Coronary artery (tissue), 2 donors: ENCODE results near the gene PROSER3.
A peak's percentile ranks its signal among the peaks of the same experiment; 100 is the strongest.

Experiments
- DNase-seq: peaks from one replicate; pipeline ENCODE4 v3.0.0-alpha.2; 2017; ENCODE audit warnings: low spot score
- H3K27ac ChIP-seq, 2 donors: fragments of 200-600 bp; sonication (generic); one replicate each; pipeline ENCODE4 v1.5.1; 2016 to 2019
- H3K4me3 ChIP-seq: fragments of 200-600 bp; sonication (generic); 2 replicates; pipeline ENCODE4 v1.5.1; 2016; ENCODE audit warnings: mild to moderate bottlenecking, moderate library complexity
- TF ChIP-seq, protein P1 (sequence below): fragments of 200-600 bp; sonication (generic); IDR thresholded peaks from one replicate; pipeline ENCODE4 v1.5.1; 2019; ENCODE audit warnings: antibody characterized with exemption

The PROSER3 gene

DNA sequence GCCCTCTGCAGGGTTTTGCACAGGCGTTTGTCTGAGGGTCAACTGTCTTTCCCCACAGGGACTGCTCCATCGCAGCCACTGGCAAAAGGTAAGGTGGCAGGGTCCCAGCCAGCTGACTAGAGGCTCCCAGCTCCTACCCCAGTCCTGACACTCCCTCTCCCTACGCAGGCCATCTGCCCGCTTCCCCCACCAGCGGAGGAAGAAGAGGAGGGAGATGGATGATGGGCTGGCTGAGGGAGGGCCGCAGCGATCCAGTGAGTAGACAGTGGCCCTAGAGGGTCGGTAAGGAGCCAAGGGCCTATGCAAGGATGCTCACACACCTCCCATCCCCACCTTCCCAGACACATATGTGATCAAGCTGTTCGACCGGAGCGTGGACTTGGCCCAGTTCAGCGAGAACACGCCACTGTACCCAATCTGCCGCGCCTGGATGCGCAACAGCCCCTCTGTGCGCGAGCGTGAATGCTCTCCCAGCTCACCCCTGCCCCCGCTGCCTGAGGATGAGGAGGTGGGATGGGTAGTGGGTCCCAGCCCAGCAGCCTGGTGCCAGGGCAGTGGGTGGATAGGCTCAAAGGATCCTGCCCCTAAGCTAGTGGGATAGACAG lies 5.1 kb upstream of the PROSER3 start:
- TF ChIP-seq, protein P1, sequence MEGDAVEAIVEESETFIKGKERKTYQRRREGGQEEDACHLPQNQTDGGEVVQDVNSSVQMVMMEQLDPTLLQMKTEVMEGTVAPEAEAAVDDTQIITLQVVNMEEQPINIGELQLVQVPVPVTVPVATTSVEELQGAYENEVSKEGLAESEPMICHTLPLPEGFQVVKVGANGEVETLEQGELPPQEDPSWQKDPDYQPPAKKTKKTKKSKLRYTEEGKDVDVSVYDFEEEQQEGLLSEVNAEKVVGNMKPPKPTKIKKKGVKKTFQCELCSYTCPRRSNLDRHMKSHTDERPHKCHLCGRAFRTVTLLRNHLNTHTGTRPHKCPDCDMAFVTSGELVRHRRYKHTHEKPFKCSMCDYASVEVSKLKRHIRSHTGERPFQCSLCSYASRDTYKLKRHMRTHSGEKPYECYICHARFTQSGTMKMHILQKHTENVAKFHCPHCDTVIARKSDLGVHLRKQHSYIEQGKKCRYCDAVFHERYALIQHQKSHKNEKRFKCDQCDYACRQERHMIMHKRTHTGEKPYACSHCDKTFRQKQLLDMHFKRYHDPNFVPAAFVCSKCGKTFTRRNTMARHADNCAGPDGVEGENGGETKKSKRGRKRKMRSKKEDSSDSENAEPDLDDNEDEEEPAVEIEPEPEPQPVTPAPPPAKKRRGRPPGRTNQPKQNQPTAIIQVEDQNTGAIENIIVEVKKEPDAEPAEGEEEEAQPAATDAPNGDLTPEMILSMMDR, result no peak
- DNase-seq, result no peak
- no peak overlapping the region for H3K4me3 ChIP-seq
- H3K27ac ChIP-seq, result peak overlapping the region in 1 of 2 donors; percentile 100

DNA sequence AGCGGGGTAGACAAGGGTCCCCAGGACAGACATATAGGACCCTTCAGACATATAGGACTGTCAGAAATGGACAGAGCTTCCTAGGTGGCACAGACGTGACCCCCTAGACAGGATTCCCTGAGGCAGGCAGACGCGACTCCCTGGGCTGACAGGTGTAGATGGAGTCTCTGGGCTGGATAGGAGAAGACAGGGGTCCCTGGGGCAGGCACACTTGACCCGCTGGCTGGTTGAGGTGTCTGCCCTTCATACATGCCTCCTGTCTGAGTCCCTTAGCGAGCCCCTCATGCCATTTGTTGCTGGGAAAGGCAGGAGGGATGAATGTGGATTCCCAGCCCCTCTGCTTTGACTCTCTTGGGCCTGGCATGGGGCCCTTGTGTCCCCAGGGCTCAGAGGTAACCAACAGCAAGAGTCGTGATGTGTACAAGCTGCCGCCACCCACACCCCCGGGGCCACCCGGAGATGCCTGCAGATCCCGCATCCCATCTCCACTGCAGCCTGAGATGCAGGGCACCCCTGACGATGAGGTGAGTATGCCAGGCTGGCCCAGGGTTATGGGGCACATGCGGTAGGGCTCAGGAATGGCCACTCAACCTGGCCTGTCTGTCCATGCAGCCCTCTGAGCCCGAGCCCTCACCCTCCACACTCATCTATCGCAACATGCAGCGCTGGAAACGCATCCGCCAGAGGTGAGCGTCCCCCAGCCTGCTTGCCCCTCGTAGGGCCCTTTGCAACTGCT lies 4.2 kb upstream of the PROSER3 start:
- H3K27ac ChIP-seq, result peak overlapping the region; percentile 100

GRCh38 chr19:35754370-35755130 lies 3.4 kb upstream of the PROSER3 start:
- peak overlapping the region; percentile 79 for H3K4me3 ChIP-seq
- DNase-seq, result no peak
- TF ChIP-seq, protein P1, result no peak
- peak overlapping the region; percentile 100 for H3K27ac ChIP-seq

More for the DNA sequence above, 4.2 kb upstream of the PROSER3 start:
- no peak overlapping the region for H3K4me3 ChIP-seq
- DNase-seq, result no peak
- TF ChIP-seq, protein P1, result no peak

DNA sequence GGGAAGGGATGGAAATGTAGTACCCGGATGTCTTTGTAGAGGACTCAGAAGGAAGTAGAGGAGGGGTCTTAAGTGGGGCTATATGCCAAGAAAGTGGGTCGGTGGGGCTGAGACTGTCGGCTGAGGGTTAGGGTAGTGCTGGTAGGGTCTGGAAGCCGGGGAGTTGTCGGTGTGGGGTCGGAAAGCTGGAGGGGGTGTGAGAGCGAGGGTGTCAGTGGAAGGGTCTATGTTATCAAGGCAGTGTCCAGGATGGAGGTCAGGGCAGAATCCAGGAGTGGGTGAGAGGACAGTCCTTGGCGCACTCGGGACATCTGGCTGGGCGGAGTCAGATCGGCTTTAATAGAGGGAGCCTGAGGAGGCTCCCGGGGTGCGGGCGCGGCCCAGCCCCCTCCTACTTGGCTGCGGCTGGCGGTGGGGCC lies 2.8 kb upstream of the PROSER3 start:
- Histone ChIP-seq H3K27ac (peak overlapping the region; percentile 100), H3K4me3 (peak overlapping the region; percentile 79)
- DNase-seq, result no peak
- TF ChIP-seq, protein P1, result no peak

DNA sequence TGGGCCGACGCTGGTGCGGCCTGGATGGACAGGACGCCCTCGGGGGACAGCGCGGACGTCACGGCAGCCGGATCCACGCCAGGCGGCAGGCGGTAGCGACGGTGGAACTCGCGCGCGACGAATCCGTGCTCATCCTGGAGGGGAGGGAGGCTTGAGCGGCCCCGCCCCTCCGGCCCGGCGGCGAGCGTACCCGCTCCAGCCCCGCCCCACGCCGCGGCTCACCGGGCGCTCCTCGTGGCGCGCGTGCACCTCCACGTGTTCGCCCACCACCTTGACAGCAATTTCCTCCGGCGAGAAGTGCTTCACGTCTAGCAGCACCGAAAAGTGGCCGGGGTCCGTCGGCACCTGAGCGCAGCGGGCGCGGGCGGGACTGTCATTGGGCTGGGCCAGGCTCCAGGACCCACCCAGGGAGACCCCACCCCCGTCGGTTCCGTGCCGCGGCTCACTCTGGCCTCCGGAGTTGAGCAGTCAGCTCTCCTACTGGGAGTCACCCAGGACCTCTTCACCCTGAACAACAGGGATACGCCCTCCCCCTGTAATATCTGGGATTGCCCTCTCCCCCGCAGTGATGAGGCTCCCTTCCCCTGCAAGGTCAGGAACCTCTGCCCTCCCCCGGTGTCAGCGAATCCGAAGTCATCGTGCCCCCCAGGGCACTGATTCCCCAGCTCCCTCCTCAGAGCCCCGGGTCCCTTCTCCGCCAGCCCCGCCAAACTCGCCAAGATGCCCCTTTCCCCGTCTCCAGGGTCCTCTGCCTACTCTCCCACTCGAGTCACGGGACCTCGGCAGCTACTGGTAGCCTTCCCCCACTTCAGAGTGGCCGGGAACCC lies 2.2 kb upstream of the PROSER3 start:
- Histone ChIP-seq H3K4me3 (peak overlapping the region; percentile 79), H3K27ac (peak overlapping the region; percentile 100)
- DNase-seq, result peak; percentile 98
- TF ChIP-seq, protein P1, result no peak

- DNase-seq, result peak; percentile 91
- TF ChIP-seq, protein P1, result no peak
- Histone ChIP-seq H3K27ac (peak within 1 kb of the TSS; percentile 100), H3K4me3 (peak within 1 kb of the TSS; percentile 79)
These were observed 1.4 kb upstream of the PROSER3 start, which contains the start of gene HSPB6 for GRCh38 chr19:35756377-35757230. Gene HSPB6, minus strand, starts transcription at chr19:35757029. Its CDS starts 21 bp downstream, at chr19:35757008.
